ENCODE data around the gene CLCN3. TPM values are rescaled to one million over a fixed set of nuclear protein-coding genes. Genes with fewer than 3 reads are reported as not detected.
"Not testable (repeated sequence)": the region's sequence is repeated elsewhere in the genome, so short reads cannot be mapped to it uniquely, and the experiment has no call there.

CLCN3 gene
- total RNA-seq, 1 donor from 2014 or later, result 62.0 TPM

- intact Hi-C loops (cut with DNase I), result no loop called here
- ATAC-seq (ENCODE audit: poor library complexity) (no peak), DNase-seq (no peak)
Measured at GRCh38 chr4:169665046-169665737, 44.8 kb downstream of the CLCN3 start.

GRCh38 chr4:169668069-169668721 lies 47.8 kb downstream of the CLCN3 start:
- ATAC-seq (ENCODE audit: poor library complexity), result no peak
- no peak for DNase-seq
- intact Hi-C loops (cut with DNase I), result no loop called here

- ATAC-seq (ENCODE audit: poor library complexity), result no peak
- no peak for DNase-seq
- intact Hi-C loops (cut with DNase I), result no loop called here
Measured at GRCh38 chr4:169675825-169676224, 55.4 kb downstream of the CLCN3 start.

GRCh38 chr4:169677150-169677748 lies 56.9 kb downstream of the CLCN3 start:
- DNase-seq, result no peak
- intact Hi-C loops (cut with DNase I), result no loop called here
- no peak for ATAC-seq (ENCODE audit: poor library complexity)

GRCh38 chr4:169678486-169678885 lies 58.1 kb downstream of the CLCN3 start:
- DNase-seq; intact Hi-C loops (cut with DNase I); ATAC-seq (ENCODE audit: poor library complexity): not testable (repeated sequence)

- ATAC-seq (ENCODE audit: poor library complexity); intact Hi-C loops (cut with DNase I); DNase-seq: not testable (repeated sequence)
Measured at GRCh38 chr4:169678951-169679591, 58.7 kb downstream of the CLCN3 start.

GRCh38 chr4:169682372-169683047 lies 62.1 kb downstream of the CLCN3 start:
- ATAC-seq (ENCODE audit: poor library complexity) (no peak), DNase-seq (no peak)
- intact Hi-C loops (cut with DNase I), result loop anchor here (10.0 kb wide), 1 partner anchor 68 kb away; the partner anchor contains the start of gene NEK1

- DNase-seq, result no peak
- no peak for ATAC-seq (ENCODE audit: poor library complexity)
- intact Hi-C loops (cut with DNase I), result loop anchor here (10.0 kb wide), 1 partner anchor 75 kb away; the partner anchor contains the start of gene NEK1
Measured at GRCh38 chr4:169689681-169690080, 69.3 kb downstream of the CLCN3 start.

- DNase-seq (no peak), ATAC-seq (ENCODE audit: poor library complexity) (no peak)
- intact Hi-C loops (cut with DNase I), result no loop called here
Measured at GRCh38 chr4:169690787-169691186, 70.4 kb downstream of the CLCN3 start.

- intact Hi-C loops (cut with DNase I), result no loop called here
- ATAC-seq (ENCODE audit: poor library complexity), result no peak
- DNase-seq, result no peak
Measured at GRCh38 chr4:169698331-169698730, 78.0 kb downstream of the CLCN3 start.

GRCh38 chr4:169707958-169708643 lies 87.7 kb downstream of the CLCN3 start:
- no peak for DNase-seq
- ATAC-seq (ENCODE audit: poor library complexity), result peak; percentile 13
- intact Hi-C loops (cut with DNase I), result no loop called here

GRCh38 chr4:169715826-169716225 lies 95.4 kb downstream of the CLCN3 start:
- DNase-seq, result no peak
- ATAC-seq (ENCODE audit: poor library complexity), result no peak
- intact Hi-C loops (cut with DNase I), result no loop called here

GRCh38 chr4:169716677-169717076 lies 96.3 kb downstream of the CLCN3 start:
- intact Hi-C loops (cut with DNase I), result no loop called here
- ATAC-seq (ENCODE audit: poor library complexity) (no peak), DNase-seq (no peak)

- DNase-seq, result no peak
- intact Hi-C loops (cut with DNase I), result no loop called here
- ATAC-seq (ENCODE audit: poor library complexity), result no peak
Measured at GRCh38 chr4:169720529-169720928, 100.2 kb downstream of the CLCN3 start.

GRCh38 chr4:169723207-169723965 lies 103.0 kb downstream of the CLCN3 start:
- no peak for ATAC-seq (ENCODE audit: poor library complexity)
- no peak for DNase-seq
- intact Hi-C loops (cut with DNase I), result no loop called here

GRCh38 chr4:169724260-169724659 lies 103.9 kb downstream of the CLCN3 start:
- no peak for ATAC-seq (ENCODE audit: poor library complexity)
- DNase-seq, result no peak
- intact Hi-C loops (cut with DNase I), result no loop called here

- intact Hi-C loops (cut with DNase I), result no loop called here
- no peak for ATAC-seq (ENCODE audit: poor library complexity)
- no peak for DNase-seq
Measured at GRCh38 chr4:169727616-169728015, 107.2 kb downstream of the CLCN3 start.

- ATAC-seq (ENCODE audit: poor library complexity) (no peak), DNase-seq (no peak)
- intact Hi-C loops (cut with DNase I), result no loop called here
Measured at GRCh38 chr4:169730564-169730963, 110.2 kb downstream of the CLCN3 start.

Measured in Right ventricle myocardium superior (tissue), 1 donor.